ENCODE data around the gene TMEM217.

DNA sequence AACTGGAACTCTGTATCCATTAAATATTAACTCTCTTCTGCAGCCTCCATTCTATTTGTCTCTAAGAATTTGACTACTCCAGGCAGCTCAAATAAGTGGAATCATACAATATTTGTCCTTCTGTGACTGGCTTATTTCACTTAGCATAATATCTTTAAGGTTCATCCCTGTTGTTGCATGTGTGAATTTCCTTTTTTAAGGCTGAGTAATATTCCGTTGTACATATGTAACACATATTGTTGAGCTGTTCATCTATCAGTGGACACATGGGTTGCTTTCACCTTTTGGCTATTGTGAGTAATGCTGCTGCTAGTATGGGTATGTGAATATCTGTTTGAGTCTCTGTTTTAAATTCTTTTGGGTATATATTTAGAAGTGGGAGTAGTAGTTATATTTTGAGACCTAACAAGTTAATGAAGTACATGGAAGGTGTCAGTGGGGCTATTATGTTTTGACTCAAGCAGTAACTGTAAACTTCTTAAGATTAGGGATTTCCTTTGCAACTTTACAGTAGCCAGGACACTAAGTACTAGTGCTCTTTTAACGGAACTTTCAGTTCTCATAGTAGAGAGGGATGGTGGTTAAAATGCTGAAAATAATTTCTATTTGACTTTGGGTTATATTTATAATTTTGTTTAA, 29.7 kb upstream of the TMEM217 start:
- TF ChIP-seq EZH2phosphoT487 (IDR thresholded peaks at IDR 0.05; ENCODE audit: low read length) (no peak), EZH2 (optimal IDR thresholded peaks at IDR 0.05; ENCODE audit: low read depth, low read length) (no peak)
- TF ChIP-seq, protein P1, sequence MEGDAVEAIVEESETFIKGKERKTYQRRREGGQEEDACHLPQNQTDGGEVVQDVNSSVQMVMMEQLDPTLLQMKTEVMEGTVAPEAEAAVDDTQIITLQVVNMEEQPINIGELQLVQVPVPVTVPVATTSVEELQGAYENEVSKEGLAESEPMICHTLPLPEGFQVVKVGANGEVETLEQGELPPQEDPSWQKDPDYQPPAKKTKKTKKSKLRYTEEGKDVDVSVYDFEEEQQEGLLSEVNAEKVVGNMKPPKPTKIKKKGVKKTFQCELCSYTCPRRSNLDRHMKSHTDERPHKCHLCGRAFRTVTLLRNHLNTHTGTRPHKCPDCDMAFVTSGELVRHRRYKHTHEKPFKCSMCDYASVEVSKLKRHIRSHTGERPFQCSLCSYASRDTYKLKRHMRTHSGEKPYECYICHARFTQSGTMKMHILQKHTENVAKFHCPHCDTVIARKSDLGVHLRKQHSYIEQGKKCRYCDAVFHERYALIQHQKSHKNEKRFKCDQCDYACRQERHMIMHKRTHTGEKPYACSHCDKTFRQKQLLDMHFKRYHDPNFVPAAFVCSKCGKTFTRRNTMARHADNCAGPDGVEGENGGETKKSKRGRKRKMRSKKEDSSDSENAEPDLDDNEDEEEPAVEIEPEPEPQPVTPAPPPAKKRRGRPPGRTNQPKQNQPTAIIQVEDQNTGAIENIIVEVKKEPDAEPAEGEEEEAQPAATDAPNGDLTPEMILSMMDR (IDR thresholded peaks at IDR 0.05; ENCODE audit: low read length), result no peak

Measured in MM.1S (cell line).